Left ventricle myocardium inferior (tissue), 1 donor: Measurements from ENCODE around the gene IFI27. TPM values are rescaled to one million over a fixed set of nuclear protein-coding genes. Genes with fewer than 3 reads are reported as not detected.

Experiments used
- DNase-seq: peaks from one replicate; pipeline ENCODE4 v3.0.0-alpha.2; 2020
- H3K27ac ChIP-seq: fragments of 200-600 bp; replicated peaks from 2 replicates; pipeline ENCODE4 v1.8.0; 2021
- H3K27me3 ChIP-seq: fragments of 200-600 bp; 2 replicates; pipeline ENCODE4 v1.8.0; 2021; ENCODE audit warnings: low read depth
- H3K36me3 ChIP-seq: fragments of 200-600 bp; 2 replicates; pipeline ENCODE4 v1.8.0; 2021
- H3K4me1 ChIP-seq: fragments of 200-600 bp; 2 replicates; pipeline ENCODE4 v1.8.0; 2021
- H3K4me3 ChIP-seq: fragments of 200-600 bp; 2 replicates; pipeline ENCODE4 v1.8.0; 2021; ENCODE audit warnings: mild to moderate bottlenecking, moderate library complexity
- H3K9me3 ChIP-seq: fragments of 200-600 bp; replicated peaks from 2 replicates; pipeline ENCODE4 v1.8.0; 2021
- intact Hi-C: fragments of 100-400 bp; cut with micrococcal nuclease; formaldehyde crosslinking; loops from one replicate; pipeline ENCODE4 v1.11.0; 2022
- total RNA-seq: library from RNA; stranded (reverse); fragmentation: NEBNext Ultra II Directional; extraction: Animal tissue kit (Norgen Biotek cat#: 25700); gene quantifications from one replicate; pipeline ENCODE4 v1.2.1, GENCODE V29; 2021
- TF ChIP-seq, protein P1 (sequence below): fragments of 200-600 bp; IDR thresholded peaks from 2 replicates; pipeline ENCODE4 v1.8.0; 2021; ENCODE audit warnings: antibody characterized with exemption, mild to moderate bottlenecking, borderline replicate concordance
- donor health status: DM: no; HTN: yes; CAD: no; lungs with severe emphysema.

IFI27 gene
- total RNA-seq, 1 donor from 2014 or later, result 130 TPM

DNA sequence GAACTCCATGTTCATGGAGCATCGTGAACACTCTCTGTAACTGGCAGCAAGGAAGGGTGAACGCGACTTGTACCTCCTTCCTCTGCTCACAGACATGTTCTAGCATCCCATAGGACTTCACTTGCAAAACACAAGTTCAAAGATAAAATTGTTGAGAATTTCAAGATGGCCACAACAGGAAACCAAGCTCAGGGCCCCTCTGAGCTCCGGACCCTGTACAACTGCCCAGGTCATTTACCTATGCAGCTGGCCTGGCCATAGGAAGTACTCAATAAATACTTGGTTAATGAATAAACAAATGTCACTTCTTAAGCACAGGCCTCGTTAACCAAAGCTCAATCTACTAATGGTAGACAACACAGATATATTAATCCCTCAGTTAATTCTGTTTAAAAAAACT is 51.9 kb downstream of the IFI27 start:
- no peak overlapping the region for H3K4me3 ChIP-seq
- H3K4me1 ChIP-seq, result peaks cover 11% of the 10 kb centered on the region
- no peaks in the 10 kb centered on the region for H3K36me3 ChIP-seq
- no peak for DNase-seq
- no peak overlapping the region for H3K27ac ChIP-seq
- intact Hi-C loops, result no loop called here
- TF ChIP-seq, protein P1, sequence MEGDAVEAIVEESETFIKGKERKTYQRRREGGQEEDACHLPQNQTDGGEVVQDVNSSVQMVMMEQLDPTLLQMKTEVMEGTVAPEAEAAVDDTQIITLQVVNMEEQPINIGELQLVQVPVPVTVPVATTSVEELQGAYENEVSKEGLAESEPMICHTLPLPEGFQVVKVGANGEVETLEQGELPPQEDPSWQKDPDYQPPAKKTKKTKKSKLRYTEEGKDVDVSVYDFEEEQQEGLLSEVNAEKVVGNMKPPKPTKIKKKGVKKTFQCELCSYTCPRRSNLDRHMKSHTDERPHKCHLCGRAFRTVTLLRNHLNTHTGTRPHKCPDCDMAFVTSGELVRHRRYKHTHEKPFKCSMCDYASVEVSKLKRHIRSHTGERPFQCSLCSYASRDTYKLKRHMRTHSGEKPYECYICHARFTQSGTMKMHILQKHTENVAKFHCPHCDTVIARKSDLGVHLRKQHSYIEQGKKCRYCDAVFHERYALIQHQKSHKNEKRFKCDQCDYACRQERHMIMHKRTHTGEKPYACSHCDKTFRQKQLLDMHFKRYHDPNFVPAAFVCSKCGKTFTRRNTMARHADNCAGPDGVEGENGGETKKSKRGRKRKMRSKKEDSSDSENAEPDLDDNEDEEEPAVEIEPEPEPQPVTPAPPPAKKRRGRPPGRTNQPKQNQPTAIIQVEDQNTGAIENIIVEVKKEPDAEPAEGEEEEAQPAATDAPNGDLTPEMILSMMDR, result no peak
- H3K27me3 ChIP-seq, result peaks cover 23% of the 10 kb centered on the region
- H3K9me3 ChIP-seq, result no peaks in the 10 kb centered on the region

DNA sequence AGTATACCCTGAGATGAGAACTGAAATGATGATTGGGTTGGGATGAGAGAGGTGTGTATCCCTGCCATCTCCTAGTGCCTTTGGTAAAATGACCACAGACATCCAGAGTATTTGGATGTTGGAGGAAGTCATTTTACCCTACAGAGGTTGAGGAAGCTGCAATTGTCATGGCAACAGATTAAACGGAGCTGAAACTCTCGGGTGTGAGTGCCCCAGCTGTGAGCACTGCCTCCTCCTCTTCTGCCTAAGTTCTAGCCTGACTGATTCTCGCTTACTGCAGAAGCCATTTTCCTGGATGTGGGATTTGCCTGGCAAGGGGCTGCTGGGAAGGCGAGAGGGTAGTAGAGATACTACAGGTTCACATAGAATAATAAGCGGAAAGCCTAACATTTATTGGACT is 53.3 kb downstream of the IFI27 start:
- no peaks in the 10 kb centered on the region for H3K9me3 ChIP-seq
- H3K27me3 ChIP-seq, result peaks cover 23% of the 10 kb centered on the region
- H3K27ac ChIP-seq, result no peak overlapping the region
- TF ChIP-seq, protein P1, result no peak
- DNase-seq, result no peak
- intact Hi-C loops, result no loop called here
- no peaks in the 10 kb centered on the region for H3K36me3 ChIP-seq
- H3K4me1 ChIP-seq, result peaks cover 11% of the 10 kb centered on the region
- H3K4me3 ChIP-seq, result no peak overlapping the region

DNA sequence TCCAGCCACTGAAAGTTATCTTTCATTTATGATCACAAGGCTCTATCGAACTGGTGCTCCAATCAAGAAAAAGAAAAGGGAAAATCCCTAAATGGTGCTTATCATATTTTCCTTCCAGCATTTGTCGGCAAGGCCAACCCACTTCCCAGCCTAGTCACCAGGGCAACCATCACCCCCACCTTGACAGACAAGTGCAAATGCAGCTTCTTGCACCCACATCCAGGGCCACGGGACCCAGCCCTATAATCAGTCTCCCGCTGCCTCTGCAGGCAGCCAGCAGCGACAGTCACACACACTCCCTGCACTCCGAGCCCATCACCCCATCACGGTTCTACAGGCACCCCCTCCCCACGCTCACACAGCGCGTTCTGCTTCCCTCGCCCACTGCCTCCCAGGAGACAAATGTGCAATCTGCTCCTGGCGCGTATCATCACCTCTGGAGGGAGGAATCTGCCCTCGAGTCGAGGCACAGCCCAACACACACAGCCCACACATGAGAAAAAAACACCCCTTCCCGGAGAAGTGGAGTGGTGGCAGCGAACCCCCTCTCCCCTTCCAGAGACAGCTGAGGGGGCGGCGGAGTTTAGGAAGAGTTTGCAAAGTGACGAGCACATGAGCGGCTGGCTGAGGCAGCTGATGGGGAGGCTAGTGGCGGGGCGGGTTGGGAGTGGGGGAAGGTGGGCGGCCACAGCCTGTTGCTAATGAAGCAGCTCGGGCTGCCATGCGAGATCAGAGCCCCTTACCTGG is 54.3 kb downstream of the IFI27 start:
- Histone ChIP-seq H3K27me3 (peaks cover 23% of the 10 kb centered on the region), H3K4me3 (no peak overlapping the region), H3K36me3 (no peaks in the 10 kb centered on the region), H3K9me3 (no peaks in the 10 kb centered on the region), H3K27ac (no peak overlapping the region), H3K4me1 (peaks cover 11% of the 10 kb centered on the region)
- TF ChIP-seq, protein P1, result no peak
- intact Hi-C loops, result no loop called here
- no peak for DNase-seq

DNA sequence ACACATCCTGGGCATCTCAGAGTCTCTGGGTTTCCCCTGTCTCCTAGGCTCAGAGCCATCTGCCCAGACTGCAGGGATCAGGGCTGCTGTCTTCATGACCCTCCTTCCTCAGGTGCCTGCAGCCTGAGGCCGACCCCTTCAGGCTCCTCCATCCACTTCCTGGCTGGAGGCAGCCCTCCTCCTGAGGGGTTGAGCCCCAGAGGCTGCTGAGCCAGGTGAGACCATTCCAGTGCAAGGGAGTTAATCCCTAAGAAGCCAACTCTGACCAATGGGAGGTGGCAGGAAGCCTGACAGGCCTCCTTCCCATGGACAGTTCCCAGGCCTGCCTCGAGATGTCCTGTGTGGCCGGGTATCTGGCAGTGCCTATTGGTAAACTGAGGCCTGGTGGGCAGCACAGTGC is 55.2 kb downstream of the IFI27 start:
- Histone ChIP-seq H3K4me3 (no peak overlapping the region), H3K36me3 (no peaks in the 10 kb centered on the region), H3K4me1 (peaks cover 11% of the 10 kb centered on the region), H3K27me3 (peaks cover 23% of the 10 kb centered on the region), H3K27ac (no peak overlapping the region), H3K9me3 (no peaks in the 10 kb centered on the region)
- no peak for DNase-seq
- TF ChIP-seq, protein P1, result no peak
- intact Hi-C loops, result no loop called here

Other genes with a start within 250 kb of the IFI27 start
- gene FAM181A, start 183.4 kb upstream of the IFI27 start, total RNA-seq, result not detected
- gene ASB2, start 134.2 kb upstream of the IFI27 start, total RNA-seq, result 251 TPM
- 1.2 TPM for gene CCDC197, start 113.4 kb upstream of the IFI27 start, total RNA-seq
- gene OTUB2, start 84.4 kb upstream of the IFI27 start, total RNA-seq, result 0.27 TPM
- 208 TPM for gene DDX24, start 29.5 kb upstream of the IFI27 start, total RNA-seq
- gene IFI27L1, start 29.4 kb upstream of the IFI27 start, total RNA-seq, result 8.9 TPM
- gene IFI27L2, start 18.9 kb downstream of the IFI27 start, total RNA-seq, result 56.6 TPM
- gene PPP4R4, start 63.6 kb downstream of the IFI27 start, total RNA-seq, result not detected
- gene SERPINA10, start 182.5 kb downstream of the IFI27 start, total RNA-seq, result not detected
- not detected for gene SERPINA6, start 212.6 kb downstream of the IFI27 start, total RNA-seq